ENCODE results near the gene USHBP1. TPM values are rescaled to one million over a fixed set of nuclear protein-coding genes. Genes with fewer than 3 reads are reported as not detected.

USHBP1 gene
- total and polyA plus RNA-seq, 2 of the 13 experiments (the other 11 are each of a cell fraction or from before 2014, with no cell fraction given) = 0.15 to 1.5 TPM

GRCh38 chr19:17266975-17267788 is 2.6 kb upstream of the USHBP1 start, which contains the start of gene BABAM1 (continued):
- TF ChIP-seq ZNF180 (CRISPR knock-in tag; IDR thresholded peaks at IDR 0.05; ENCODE audit: borderline replicate concordance, low read depth) = no peak
- no peak for TF ChIP-seq CCDC6 (CRISPR knock-in tag; IDR thresholded peaks at IDR 0.05)
- peak; percentile 51; the same call in 1 of the 2 replicates for TF ChIP-seq NCOA2 (CRISPR knock-in tag; IDR thresholded peaks at IDR 0.05)
- TF ChIP-seq ZBTB33 (CRISPR knock-in tag; IDR thresholded peaks at IDR 0.05) = no peak
- TF ChIP-seq ZSCAN29 (CRISPR knock-in tag; conservative IDR thresholded peaks at IDR 0.05) = no peak
- no peak for TF ChIP-seq SYNCRIP (IDR thresholded peaks at IDR 0.05; ENCODE audit: insufficient read depth, low read depth, low read length)
- peak; percentile 44; the same call in 1 of the 2 replicates for TF ChIP-seq ZNF639 (CRISPR knock-in tag; conservative IDR thresholded peaks at IDR 0.05)
- TF ChIP-seq NR2F2 (IDR thresholded peaks at IDR 0.05; ENCODE audit: borderline replicate concordance, low read depth) = peak; percentile 15; the same call in 1 of the 2 replicates
- no peak for TF ChIP-seq KLF13 (CRISPR knock-in tag; IDR thresholded peaks at IDR 0.05)
- no peak for TF ChIP-seq HNF4G (IDR thresholded peaks at IDR 0.05; ENCODE audit: borderline replicate concordance, low read depth, low read length)
- TF ChIP-seq HNF4G (CRISPR knock-in tag; IDR thresholded peaks at IDR 0.05; ENCODE audit: borderline replicate concordance, low read depth) = no peak
- TF ChIP-seq FOXP1 (IDR thresholded peaks at IDR 0.05) = no peak
- no peak for TF ChIP-seq FOXP1 (CRISPR knock-in tag; IDR thresholded peaks at IDR 0.05)
- TF ChIP-seq ARHGAP35 (CRISPR knock-in tag; IDR thresholded peaks at IDR 0.05; ENCODE audit: borderline replicate concordance) = 0 out of 2 replicates have a peak, but pooled peaks have one; percentile 61
- TF ChIP-seq PLSCR1 (CRISPR knock-in tag; IDR thresholded peaks at IDR 0.05; ENCODE audit: borderline replicate concordance) = no peak
- no peak for TF ChIP-seq XRCC5 (optimal IDR thresholded peaks at IDR 0.05; ENCODE audit: low read length)
- TF ChIP-seq RFXANK (CRISPR knock-in tag; IDR thresholded peaks at IDR 0.05) = no peak
- TF ChIP-seq E2F2 (CRISPR knock-in tag; IDR thresholded peaks at IDR 0.05; ENCODE audit: borderline replicate concordance) = no peak
- TF ChIP-seq CEBPG (CRISPR knock-in tag; IDR thresholded peaks at IDR 0.05) = no peak
- no peak for TF ChIP-seq ZNF367 (CRISPR knock-in tag; IDR thresholded peaks at IDR 0.05; ENCODE audit: borderline replicate concordance)
- no peak for TF ChIP-seq LBX2 (CRISPR knock-in tag; IDR thresholded peaks at IDR 0.05; ENCODE audit: borderline replicate concordance)
- TF ChIP-seq ZNF558 (CRISPR knock-in tag; IDR thresholded peaks at IDR 0.05; ENCODE audit: borderline replicate concordance) = no peak
- TF ChIP-seq KLF9 (CRISPR knock-in tag; IDR thresholded peaks at IDR 0.05; ENCODE audit: low read depth) = no peak
- peak; percentile 84 for TF ChIP-seq POLR2AphosphoS5 (IDR thresholded peaks at IDR 0.05; ENCODE audit: low read depth, low read length)
- peak; percentile 94 for TF ChIP-seq RFXAP (CRISPR knock-in tag; IDR thresholded peaks at IDR 0.05; ENCODE audit: borderline replicate concordance)
- no peak for TF ChIP-seq MBNL3 (CRISPR knock-in tag; conservative IDR thresholded peaks at IDR 0.05)

Measured in HepG2 (cell line).